ENCODE measurements around the gene MECR. TPM values are rescaled to one million over a fixed set of nuclear protein-coding genes. Genes with fewer than 3 reads are reported as not detected.

The MECR gene
- total RNA-seq, 1 donor from 2014 or later, result 33.1 TPM

DNA sequence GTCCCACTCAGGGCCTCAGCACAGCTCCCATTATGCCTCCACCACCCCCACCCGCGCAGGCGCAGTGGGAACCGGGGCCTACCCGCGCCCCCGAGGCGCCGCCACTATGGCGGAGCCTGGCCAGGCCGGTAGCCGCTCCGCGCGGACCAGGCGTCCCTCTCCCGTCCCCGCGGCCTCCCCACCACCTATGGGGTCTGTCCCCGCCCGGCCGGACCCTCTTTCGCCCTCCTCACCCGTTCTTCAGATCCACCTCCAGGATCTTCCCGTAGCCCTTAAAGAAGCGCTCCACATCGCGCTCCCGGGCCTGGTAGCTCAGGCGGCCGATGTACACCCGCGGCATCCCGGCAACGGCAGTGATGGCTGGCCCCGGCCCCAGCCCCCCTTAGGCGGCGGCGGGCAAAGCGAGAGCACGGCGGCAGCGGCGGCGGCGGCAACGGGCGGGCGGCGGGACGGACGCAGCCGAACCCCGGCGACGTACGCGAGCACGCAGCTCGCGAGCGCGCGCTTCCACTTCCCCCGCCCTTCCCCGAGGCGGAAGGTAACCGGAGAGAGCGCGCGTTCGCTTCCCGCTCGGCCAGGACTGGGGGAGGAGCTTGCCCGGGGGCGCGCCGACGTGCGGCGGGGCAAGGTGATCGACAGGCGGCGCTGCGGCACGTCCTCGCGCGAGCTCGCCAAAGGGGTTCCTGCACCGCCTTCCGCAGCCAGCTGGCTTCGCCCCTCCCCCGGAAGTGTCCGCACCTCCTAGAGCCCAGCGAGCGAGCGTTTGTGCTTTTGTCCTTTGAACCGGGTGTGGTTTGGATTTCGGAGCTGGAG lies 49.1 kb downstream of the MECR start, which contains the start of gene SRSF4:
Gene SRSF4 (minus strand): TSS at position 488 of the 813 bp plus-strand sequence. CDS start 148 bp downstream, at position 340.
- peak; percentile 96 for ATAC-seq
- peak; percentile 100 for DNase-seq
- intact Hi-C loops (cut with micrococcal nuclease), result no loop called here

DNA sequence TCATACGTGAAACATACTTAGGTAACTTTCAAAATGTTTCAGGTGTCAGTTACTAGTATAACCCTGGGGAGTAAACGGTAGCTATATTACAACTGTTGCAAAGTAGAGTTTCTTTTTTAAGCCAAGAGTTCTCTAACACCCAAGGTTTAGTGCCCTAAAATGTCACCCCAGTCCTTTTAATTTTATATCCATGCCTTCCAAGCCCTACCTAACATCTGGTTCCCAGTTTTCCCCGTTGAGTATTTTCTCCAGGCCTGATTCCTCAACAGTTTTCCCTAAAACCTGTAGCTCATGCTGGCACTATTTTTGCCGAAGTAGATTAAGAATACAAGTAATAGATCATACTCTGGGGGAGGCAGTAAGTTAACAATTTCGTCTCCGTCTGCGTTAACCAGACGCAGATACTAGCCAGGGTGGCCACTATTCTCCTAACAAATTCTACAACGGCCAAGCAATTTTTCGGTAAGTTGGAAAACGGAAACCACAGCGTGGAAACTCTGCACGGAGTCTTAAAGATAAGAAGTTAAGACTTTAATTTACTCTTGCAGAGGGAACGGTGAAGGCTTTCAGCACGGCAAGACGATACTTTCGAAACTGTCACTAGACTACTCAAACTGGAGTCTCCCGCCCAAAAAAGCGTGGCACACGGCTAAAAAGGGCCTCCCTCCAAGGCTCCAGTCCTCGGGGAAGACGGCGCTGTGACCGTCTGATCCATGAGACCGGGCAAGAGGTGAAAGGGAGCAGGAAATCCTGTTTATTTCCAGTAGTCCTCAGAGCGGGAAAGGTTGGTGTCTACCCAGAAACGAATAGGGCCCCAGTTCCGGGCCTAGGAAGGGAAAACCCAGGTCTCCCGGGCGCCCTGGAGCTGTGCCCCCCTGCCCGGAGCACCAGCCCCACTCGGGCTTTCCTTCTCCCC lies 50.0 kb downstream of the MECR start:
- intact Hi-C loops (cut with micrococcal nuclease), result no loop called here
- DNase-seq (no peak), ATAC-seq (peak; percentile 16)

DNA sequence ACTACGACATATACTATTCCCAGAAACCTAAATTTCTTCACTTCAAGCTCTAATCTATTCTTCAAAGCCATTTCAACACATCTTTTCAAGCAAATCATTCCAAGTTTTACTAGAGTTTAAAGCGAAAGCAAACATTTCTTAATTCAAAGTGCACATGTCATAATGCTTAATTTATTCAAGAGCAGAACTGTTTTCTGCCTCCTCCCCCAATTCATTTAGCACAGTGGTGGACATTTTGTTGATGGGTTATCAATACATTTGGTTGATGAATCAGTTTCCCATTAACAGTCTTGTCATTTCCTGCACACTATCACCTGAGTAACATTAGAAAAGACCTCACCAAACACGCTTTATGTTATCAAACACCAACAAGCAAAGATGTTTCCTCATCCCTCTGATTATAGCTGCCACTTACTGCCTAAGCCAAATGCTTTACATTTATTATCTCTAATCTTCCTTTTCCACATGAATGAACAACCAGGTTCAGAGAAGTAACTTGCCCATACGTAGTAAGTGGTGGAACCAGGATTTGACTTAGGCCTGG lies 51.0 kb downstream of the MECR start:
- intact Hi-C loops (cut with micrococcal nuclease), result no loop called here
- no peak for ATAC-seq
- DNase-seq, result no peak

DNA sequence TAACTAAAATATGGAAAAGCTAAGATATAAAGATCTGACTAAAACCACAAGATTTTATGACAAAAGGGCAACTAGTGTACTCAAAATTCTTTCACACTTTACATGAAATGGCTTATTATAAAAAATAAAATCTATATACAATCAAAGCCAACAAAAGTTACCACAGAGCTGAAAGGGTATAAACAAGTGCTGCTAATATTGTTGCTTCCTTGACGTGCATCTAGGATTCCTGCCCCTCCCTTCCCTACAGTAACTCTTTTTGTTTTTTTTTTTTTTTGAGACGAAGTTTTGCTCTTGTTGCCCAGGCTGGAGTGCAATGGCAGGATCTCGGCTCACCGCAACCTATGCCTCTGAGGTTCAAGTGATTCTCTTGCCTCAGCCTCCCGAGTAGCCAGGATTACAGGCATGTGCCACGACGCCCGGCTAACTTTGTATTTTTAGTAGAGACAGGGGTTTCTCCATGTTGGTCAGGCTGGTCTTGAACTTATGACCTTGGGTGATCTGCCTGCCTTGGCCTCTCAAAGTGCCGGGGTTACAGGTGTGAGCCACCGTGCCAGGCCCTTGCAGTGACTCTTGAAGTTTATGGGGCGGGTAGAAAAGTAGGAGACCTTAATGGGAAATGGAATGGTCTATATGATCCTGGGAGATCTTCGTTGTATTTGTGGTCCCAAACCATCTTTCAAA lies 53.6 kb downstream of the MECR start:
- intact Hi-C loops (cut with micrococcal nuclease), result no loop called here
- DNase-seq (no peak), ATAC-seq (no peak)

DNA sequence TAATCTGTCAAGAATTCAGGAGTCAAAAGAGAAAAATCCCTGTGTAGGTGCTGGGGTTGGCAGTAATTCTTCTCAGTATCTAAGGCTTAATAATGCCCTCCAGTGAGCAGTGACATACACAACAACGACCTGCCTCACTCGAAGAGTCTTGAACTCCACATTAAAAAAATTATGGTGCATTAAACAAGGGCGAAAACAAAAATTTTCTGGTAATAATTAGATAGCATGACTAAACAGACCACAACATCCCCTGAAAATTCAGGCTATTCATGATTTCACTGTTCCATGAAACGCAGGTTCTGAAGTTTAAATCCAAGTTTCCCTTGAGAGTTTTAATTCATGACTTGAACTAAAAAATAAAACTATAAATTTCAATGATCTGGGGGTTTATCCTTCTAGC lies 54.2 kb downstream of the MECR start:
- intact Hi-C loops (cut with micrococcal nuclease), result no loop called here
- DNase-seq (no peak), ATAC-seq (no peak)

DNA sequence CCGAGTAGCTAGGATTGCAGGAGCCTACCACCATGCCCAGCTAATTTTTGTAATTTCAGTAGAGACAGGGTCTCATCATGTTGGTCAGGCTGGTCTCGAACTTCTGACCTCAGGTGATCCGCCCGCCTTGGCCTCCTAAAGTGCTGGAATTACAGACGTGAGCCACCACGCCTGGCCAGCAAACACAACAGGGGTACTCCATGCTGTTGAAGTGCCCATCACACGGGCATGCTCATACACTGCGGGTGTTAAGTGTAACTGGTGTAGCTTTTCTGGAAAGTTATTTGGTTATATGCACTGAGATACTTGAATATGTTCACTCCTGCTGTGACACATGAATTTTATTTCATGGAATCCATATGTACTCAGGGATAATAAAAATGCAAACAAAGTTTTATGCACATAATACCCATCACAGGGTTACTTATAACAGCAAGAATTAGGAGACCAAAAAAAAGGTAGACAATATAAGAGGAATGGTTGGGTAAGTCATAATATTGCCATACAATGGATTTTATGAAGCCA lies 58.3 kb downstream of the MECR start:
- ATAC-seq, result no peak
- no peak for DNase-seq
- intact Hi-C loops (cut with micrococcal nuclease), result no loop called here

DNA sequence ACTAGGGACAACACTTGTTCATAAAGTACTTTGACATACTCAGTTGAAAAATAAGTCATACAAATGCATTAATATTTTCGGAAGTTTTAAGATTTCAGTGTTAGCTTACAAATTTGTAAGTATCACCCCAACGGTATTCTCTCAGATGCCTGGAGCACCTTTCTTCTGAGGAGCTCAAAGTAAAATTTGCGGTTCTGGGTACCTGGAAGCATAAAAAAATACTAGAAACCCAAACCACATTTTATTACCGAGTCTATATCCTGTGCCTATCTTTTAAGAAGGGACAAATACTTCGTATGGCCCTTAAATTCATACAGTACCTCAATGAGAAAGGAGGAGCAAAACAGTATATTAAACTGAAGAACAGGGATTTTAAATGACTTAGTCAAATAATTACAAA lies 59.2 kb downstream of the MECR start:
- no peak for ATAC-seq
- intact Hi-C loops (cut with micrococcal nuclease), result no loop called here
- DNase-seq, result no peak

DNA sequence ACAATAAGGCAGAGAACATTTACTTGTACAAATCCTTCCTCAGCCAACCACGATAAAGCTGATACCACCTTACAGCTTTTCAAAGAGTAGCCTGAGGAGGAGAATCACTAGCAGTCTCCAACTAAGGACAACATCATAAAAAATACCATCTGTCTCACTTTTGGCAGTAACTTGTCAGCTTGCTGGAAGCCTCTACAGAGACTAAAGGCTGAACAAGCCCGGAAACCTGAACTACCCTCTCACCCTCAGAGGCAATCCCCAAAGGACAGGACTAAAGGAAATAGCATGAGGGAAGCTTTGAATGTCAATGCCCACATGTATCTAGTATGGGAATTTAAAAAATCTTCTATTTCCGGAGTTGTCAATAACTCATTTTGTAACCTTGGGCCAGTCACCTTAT lies 59.6 kb downstream of the MECR start:
- no peak for DNase-seq
- ATAC-seq, result peak; percentile 31
- intact Hi-C loops (cut with micrococcal nuclease), result no loop called here

DNA sequence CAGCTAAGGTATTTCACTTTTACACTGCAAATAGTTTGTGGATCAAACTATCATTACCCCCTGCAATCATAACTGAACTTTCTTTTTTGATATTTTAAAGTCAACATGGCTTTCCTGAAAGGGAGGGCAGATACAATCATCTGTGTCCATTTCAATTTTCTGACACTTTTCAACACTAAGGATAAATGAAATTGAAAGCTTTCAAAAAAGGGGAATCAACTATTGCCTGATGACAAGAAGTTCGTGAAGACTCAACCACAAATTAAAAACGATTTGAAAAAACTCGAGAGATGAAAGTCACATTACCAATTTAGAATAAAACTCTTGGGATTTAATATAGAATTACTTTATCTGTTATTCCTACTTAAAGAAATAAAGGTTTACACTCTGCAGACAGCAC lies 60.8 kb downstream of the MECR start:
- intact Hi-C loops (cut with micrococcal nuclease), result no loop called here
- no peak for ATAC-seq
- DNase-seq, result no peak

DNA sequence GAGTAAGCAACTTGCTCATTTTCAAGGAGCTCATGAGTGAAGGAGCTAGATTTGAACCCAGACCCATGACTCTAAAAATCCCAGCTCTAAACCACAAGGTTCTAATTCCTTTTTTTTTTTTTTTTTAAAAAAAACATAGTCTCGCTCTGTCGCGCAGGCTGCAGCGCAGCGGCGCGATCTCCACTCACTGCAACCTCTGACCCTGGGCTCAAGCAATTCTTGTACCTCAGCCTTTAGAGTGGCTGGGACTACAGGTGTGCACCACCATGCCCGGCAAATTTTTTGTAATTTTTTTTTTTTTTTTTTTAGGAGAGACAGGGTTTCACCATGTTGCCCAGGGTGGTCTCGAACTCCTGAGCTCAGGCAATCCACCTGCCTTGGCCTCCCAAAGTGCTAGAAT lies 62.8 kb downstream of the MECR start:
- intact Hi-C loops (cut with micrococcal nuclease), result no loop called here
- ATAC-seq (no peak), DNase-seq (no peak)

DNA sequence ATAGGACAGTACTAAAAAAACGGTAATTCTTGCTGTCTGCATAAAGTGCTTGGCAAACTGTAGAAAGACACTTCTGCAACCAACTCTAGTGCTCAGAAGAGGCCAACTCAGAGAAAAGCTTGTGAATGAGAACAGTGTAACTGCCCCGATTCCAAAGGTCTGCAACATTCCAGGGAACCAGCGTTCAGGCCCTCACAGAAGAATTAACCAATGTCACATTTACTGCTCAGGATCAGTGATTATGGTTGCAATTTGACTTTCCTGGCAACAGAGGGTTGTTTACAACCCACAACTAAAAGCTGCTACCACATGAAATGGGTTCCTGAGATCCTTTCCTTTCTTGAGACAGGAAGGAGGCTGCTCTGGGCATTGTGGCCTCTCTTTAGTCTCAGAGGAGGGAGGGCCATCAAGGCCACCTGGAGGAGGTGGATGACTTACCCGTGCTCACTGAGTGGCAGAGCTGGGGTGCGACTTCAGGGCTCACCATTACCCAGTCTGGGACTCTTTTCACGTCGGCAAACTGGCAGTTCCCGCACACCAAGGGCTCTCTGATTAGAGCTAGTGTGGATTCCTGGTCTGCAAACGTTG lies 64.3 kb downstream of the MECR start:
- ATAC-seq (no peak), DNase-seq (no peak)
- intact Hi-C loops (cut with micrococcal nuclease), result no loop called here

DNA sequence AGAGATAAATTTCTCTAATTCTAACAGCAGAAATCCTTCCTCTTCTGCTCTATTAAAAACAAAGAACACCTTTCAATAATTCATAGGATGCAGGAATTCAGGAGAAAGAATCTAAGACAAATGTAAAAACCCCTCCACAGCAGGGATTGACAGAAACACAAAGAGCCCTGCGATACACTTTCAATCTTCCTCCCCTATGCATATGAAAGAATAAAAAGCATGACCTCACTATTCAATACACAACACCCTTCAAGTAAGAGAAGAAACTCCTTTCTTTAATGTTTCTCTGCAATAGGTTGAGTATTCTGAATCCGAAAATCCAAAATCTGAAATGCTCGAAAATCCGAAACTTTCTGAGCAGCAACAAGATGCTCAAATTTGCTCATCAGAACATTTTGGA lies 66.1 kb downstream of the MECR start:
- intact Hi-C loops (cut with micrococcal nuclease), result no loop called here
- ATAC-seq (no peak), DNase-seq (no peak)

DNA sequence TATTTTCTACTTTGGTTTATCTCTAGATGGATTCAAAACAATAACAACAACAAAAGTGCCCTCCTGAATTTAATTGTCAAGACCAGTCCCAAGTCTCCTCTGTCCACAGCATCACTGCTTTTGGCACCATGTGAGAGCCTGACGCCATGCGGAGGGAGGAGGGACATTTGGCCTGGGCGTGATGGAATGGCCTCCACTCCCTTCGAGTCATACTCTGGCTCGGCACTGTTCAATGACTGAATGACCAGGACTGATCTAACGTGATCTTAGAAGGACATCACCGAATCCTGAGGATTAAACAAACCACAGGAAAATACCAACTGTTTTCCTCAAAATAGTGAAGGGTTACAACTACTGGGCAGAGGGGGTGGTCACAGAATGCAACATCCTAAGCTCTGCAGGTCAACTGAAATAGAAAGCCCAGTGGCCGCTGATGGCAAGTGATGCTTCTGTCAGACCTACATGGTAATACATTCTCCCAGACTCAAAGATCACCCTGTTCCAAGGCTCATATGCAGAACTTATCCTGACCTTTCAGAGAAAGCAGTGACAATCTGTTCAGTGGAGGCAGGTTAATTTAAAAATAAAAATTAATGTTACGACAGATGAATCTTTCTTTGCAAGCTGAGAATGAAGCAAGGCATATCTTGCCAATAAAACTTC lies 68.1 kb downstream of the MECR start:
- DNase-seq (peak; percentile 59), ATAC-seq (peak; percentile 81)
- intact Hi-C loops (cut with micrococcal nuclease), result no loop called here

DNA sequence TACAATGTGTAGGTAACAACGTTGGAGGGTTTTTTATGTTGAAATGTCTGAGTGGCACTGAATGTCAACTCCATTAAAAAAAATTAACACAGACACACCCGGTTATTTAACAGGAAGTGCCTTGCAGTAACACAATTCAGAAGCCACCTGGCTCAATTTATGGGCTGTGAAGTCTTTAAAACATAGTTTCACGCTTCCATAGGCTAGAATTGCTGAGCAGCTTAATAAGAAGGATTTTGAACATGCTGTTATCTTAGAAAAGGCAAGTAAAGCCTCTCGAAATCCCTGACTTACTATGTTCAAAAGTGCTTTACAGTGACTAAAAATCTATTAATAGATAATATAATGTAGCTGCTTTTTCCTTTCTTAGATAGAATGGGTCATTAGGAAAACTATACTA lies 68.7 kb downstream of the MECR start:
- intact Hi-C loops (cut with micrococcal nuclease), result no loop called here
- DNase-seq, result no peak
- ATAC-seq, result no peak

DNA sequence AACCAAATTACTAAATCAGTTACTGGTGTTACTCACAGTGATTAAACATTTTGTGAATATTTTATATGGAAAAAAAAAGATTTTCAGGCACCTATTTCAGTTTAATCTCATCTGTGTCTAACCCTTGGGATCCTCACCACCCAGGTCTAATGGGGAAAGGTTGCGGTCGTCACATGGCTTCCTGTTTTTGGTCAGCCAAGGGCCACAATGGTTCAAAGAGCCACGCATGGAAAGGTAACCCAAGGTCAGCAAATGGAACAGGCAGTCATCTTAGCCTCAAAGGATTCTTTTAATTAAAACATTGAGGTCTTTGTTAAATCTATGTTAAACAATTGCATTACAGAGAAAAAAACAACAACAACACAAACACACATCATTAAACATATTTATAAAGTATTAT lies 71.0 kb downstream of the MECR start:
- no peak for ATAC-seq
- no peak for DNase-seq
- intact Hi-C loops (cut with micrococcal nuclease), result no loop called here

DNA sequence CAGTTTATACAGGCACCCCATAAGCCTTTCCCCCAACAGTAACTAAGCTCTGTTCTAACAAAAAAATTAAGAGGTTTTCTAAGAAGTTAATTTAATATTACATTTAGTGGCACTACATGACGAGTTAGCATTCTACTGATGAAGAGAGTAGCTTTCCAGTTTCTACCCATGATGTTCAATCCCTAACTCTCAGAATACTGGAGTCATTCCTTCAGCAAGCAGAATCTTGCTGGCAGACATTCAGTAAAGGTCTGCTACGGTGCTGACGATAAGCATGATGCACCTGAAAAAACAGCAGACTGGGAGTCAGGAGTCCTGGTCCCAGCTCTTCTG lies 73.5 kb downstream of the MECR start:
- intact Hi-C loops (cut with micrococcal nuclease), result no loop called here
- DNase-seq (no peak), ATAC-seq (no peak)

DNA sequence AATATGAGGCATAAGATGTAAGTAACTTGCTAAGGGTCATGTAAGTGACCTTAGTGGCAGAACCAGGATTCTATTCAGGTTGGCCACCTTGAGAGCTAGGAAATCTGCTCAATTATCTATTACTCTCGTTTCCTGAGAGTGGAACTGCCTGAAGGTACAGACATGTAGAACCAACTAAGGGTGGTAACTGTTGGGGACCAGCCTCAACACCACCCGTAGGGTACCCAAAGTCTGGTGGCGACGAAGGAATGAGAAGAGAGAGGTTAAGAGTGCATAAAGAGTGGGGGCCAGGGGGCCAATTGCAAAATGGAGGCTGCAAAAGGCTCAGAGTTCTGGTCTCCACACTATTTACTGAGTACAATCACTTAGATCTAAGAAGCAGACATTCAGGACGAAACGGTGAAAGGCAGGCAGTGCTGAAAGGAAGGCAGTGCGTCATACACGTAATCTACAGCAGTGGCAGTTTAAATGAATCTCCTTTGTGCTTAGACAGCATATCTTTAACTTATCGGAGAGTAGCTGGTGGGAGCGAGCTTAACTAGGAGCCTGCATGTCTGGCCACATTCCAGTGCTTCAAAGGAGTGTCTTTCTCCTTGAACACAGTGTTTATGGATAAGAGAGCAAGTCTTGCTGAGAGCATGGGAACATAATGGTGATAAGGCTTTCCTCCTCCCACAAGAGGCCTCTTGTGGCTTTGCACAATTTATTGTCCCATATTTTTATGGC lies 74.0 kb downstream of the MECR start:
- DNase-seq, result no peak
- intact Hi-C loops (cut with micrococcal nuclease), result no loop called here
- peak; percentile 67 for ATAC-seq
